Gastrocnemius medialis (tissue), 4 donors: ENCODE measurements around the gene MAIP1. TPM values are rescaled to one million over a fixed set of nuclear protein-coding genes. Genes with fewer than 3 reads are reported as not detected.

Experiments used
- ATAC-seq, 2 donors: fragments of 150-250 bp; one replicate each; pipeline ENCODE4 v1.9.1; 2016
- DNase-seq, 2 donors: peaks; one replicate each; pipeline ENCODE4 v3.0.0-alpha.2; 2019
- H3K27ac ChIP-seq, 4 donors: fragments of 200-600 bp; sonication (generic); 1 replicate in 1 of 4; 2 replicates in 3 of 4; pipeline ENCODE4 v1.5.1; 2016 to 2018; ENCODE audit warnings: mild to moderate bottlenecking in 2 of 4, moderate library complexity in 1 of 4
- H3K27me3 ChIP-seq, 3 donors: fragments of 200-600 bp; sonication (generic) in 2 of 3; 1 replicate in 1 of 3; 2 replicates in 2 of 3; pipeline versions ENCODE4 v1.5.1 to v1.6.0; 2016 to 2019; ENCODE audit warnings: mild to moderate bottlenecking in 1 of 3, moderate library complexity in 1 of 3
- H3K36me3 ChIP-seq, 2 donors: fragments of 200-600 bp; sonication (generic) in 1 of 2; one replicate each; pipeline ENCODE4 v1.5.1; 2017 to 2018
- H3K4me1 ChIP-seq, 2 donors: fragments of 200-600 bp; sonication (generic) in 1 of 2; one replicate each; pipeline ENCODE4 v1.5.1; 2016 to 2017; ENCODE audit warnings: mild to moderate bottlenecking in 2 of 2
- H3K4me3 ChIP-seq, 4 donors: fragments of 200-600 bp; sonication (generic) in 3 of 4; 1 replicate in 1 of 4; 2 replicates in 3 of 4; pipeline ENCODE4 v1.5.1; 2016 to 2019; ENCODE audit warnings: mild to moderate bottlenecking in 2 of 4
- H3K9me3 ChIP-seq, 3 donors: fragments of 200-600 bp; sonication (generic) in 2 of 3; 1 replicate in 1 of 3; 2 replicates in 2 of 3; pipeline ENCODE4 v1.5.1; 2016 to 2019
- POLR2A ChIP-seq, 2 donors: fragments of 450-650 bp; IDR thresholded peaks; one replicate each; pipeline ENCODE4 v1.6.1; 2017; ENCODE audit warnings: antibody characterized with exemption in 2 of 2, mild to moderate bottlenecking in 2 of 2, moderate library complexity in 2 of 2
- in situ Hi-C, 4 donors: fragments of 200-750 bp; cut with MboI; loops; one replicate each; pipeline versions ENCODE4 v1.15.0 to v1.8.0; 2017; ENCODE audit warnings: low sequenced_read_pairs in 4 of 4
- intact Hi-C: fragments of 100-400 bp; cut with DNase I; formaldehyde crosslinking; loops from one replicate; pipeline ENCODE4 v1.15.1; 2023; ENCODE audit warnings: low total_unique reads
- total RNA-seq, 4 donors: library from RNA; depleted of rRNA; stranded (reverse); fragments of >200 nt; gene quantifications; one replicate each; pipeline versions ENCODE4 v1.1.0 to v1.2.3, GENCODE V29; 2016
- TF ChIP-seq, protein P1 (sequence below), 5 experiments: fragments of 450-650 bp in 3 of 5; fragments of 200-600 bp in 2 of 5; sonication (generic) in 2 of 5; IDR thresholded peaks in 4 of 5; conservative IDR thresholded peaks in 1 of 5; 1 replicate in 4 of 5; 2 replicates in 1 of 5; pipeline ENCODE4 v1.5.1; 2016 to 2019; ENCODE audit warnings: antibody characterized with exemption in 5 of 5, mild to moderate bottlenecking in 3 of 5, moderate library complexity in 3 of 5

The MAIP1 gene
- total RNA-seq, 4 donors from 2014 or later: 21.9 to 40.2 (median 26.6) TPM

DNA sequence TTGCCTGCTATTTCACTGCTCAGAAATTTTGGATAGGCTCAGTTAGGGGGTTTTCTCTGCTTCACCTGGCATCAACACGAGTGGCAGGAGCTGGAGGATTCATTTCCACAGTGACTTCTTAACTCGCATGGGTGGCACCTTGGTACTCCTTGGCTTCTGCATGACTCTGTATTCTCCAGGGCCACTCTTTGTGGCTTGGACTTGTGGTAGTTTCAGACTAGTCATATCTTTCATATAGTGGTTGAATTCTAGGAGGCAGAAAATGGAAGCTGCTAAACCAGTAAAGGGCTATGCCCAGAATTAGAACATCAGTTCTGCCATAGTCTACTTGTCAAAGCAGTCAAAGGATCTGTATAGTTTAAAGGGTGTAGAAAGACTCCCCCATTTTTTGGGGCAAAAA, 6.8 kb downstream of the MAIP1 start:
- Histone ChIP-seq H3K27ac (no peak overlapping the region), H3K4me3 (no peak overlapping the region), H3K9me3 (no peaks in the 10 kb centered on the region), H3K36me3 (peaks cover 4 to 73% of the 10 kb centered on the region in 2 donors), H3K4me1 (peaks cover 9% of the 10 kb centered on the region in 2 donors), H3K27me3 (no peaks in the 10 kb centered on the region)
- in situ Hi-C loops (loop anchor here in 2 of 4 donors (25.0 kb wide), 2 partner anchors 725 to 750 kb away; no protein-coding TSS in a partner anchor), intact Hi-C loops (no loop called here)
- TF ChIP-seq POLR2A (IDR thresholded peaks at IDR 0.05): no peak
- TF ChIP-seq, protein P1, sequence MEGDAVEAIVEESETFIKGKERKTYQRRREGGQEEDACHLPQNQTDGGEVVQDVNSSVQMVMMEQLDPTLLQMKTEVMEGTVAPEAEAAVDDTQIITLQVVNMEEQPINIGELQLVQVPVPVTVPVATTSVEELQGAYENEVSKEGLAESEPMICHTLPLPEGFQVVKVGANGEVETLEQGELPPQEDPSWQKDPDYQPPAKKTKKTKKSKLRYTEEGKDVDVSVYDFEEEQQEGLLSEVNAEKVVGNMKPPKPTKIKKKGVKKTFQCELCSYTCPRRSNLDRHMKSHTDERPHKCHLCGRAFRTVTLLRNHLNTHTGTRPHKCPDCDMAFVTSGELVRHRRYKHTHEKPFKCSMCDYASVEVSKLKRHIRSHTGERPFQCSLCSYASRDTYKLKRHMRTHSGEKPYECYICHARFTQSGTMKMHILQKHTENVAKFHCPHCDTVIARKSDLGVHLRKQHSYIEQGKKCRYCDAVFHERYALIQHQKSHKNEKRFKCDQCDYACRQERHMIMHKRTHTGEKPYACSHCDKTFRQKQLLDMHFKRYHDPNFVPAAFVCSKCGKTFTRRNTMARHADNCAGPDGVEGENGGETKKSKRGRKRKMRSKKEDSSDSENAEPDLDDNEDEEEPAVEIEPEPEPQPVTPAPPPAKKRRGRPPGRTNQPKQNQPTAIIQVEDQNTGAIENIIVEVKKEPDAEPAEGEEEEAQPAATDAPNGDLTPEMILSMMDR (IDR thresholded peaks at IDR 0.05 in 4 of 5, conservative IDR thresholded peaks at IDR 0.05 in 1 of 5): no peak
- DNase-seq: no peak
- ATAC-seq: no peak

DNA sequence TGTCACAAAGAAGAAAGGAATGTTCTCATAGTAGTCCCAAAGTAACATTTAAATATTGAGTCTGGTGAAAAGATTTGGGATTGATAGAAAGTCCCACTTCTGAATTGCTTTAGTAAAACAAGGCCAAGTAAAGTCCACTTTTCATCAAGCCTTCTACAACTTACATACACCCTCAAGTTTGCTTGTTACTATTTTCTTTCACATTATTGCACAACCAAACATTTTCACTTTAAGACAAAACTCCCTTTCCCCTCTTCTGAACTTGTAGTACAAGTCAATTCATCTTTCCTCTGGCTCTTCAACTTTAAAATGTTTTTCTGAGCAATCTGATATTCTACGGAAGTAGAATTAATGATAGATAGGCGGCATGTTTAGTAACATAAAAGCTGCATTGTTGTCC, 11.0 kb downstream of the MAIP1 start:
- Histone ChIP-seq H3K27me3 (no peaks in the 10 kb centered on the region), H3K27ac (no peak overlapping the region), H3K4me1 (no peaks in the 10 kb centered on the region), H3K36me3 (peaks cover 4 to 47% of the 10 kb centered on the region in 2 donors), H3K4me3 (no peak overlapping the region), H3K9me3 (no peaks in the 10 kb centered on the region)
- ATAC-seq (no peak), DNase-seq (no peak)
- intact Hi-C loops: no loop called here
- TF ChIP-seq, protein P1 (IDR thresholded peaks at IDR 0.05 in 4 of 5, conservative IDR thresholded peaks at IDR 0.05 in 1 of 5): no peak
- no peak for TF ChIP-seq POLR2A (IDR thresholded peaks at IDR 0.05)
- in situ Hi-C loops: loop anchor here in 2 of 4 donors (25.0 kb wide), 2 partner anchors 721 to 746 kb away; no protein-coding TSS in a partner anchor

DNA sequence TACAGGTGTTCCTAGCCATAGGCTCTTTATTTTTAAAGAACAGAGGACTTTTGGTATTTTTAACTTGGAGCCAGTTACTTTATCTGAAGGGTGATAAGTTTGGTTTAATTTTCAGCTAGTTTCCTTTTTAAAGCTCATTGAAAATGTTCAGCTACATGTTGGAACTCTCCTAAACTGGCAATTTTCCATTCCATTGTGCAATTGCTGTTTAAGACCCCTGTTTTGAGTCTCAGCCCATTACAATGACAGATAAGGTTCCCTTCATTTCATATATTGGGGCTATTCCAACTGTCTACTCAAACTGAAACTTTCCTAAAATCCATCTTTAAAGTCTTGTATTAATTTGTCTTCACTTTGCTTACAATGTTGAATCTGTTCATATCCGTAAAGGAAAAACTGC, 11.6 kb downstream of the MAIP1 start:
- Histone ChIP-seq H3K36me3 (peaks cover 4 to 42% of the 10 kb centered on the region in 2 donors), H3K4me3 (no peak overlapping the region), H3K27ac (no peak overlapping the region), H3K9me3 (no peaks in the 10 kb centered on the region), H3K4me1 (no peaks in the 10 kb centered on the region), H3K27me3 (no peaks in the 10 kb centered on the region)
- ATAC-seq: no peak
- in situ Hi-C loops (loop anchor here in 2 of 4 donors (25.0 kb wide), 2 partner anchors 720 to 745 kb away; no protein-coding TSS in a partner anchor), intact Hi-C loops (no loop called here)
- TF ChIP-seq, protein P1 (IDR thresholded peaks at IDR 0.05 in 4 of 5, conservative IDR thresholded peaks at IDR 0.05 in 1 of 5): no peak
- TF ChIP-seq POLR2A (IDR thresholded peaks at IDR 0.05): no peak
- no peak for DNase-seq

DNA sequence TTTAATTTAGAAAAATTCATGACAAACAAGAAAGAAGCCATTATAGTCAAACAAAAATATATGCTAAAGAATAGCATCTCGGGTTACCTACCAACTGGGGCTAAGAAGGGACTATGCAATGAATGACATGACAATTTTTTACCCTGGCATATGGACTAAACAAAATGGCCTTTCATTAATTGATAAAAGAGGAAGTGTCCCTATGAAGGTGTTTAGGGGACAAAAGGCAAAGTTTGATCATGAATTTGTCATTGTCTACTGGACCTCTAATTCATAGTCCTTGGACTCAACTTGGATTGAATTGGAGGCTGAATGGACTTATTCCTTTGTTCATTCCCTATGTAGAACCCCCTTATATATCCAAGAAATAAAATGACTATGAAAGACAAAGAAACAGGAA, 12.7 kb downstream of the MAIP1 start:
- in situ Hi-C loops: loop anchor here in 2 of 4 donors (25.0 kb wide), 2 partner anchors 719 to 744 kb away; no protein-coding TSS in a partner anchor
- DNase-seq (no peak), ATAC-seq (no peak)
- intact Hi-C loops: no loop called here
- Histone ChIP-seq H3K4me3 (no peak overlapping the region), H3K9me3 (no peaks in the 10 kb centered on the region), H3K27ac (no peak overlapping the region), H3K36me3 (peaks cover 4 to 33% of the 10 kb centered on the region in 2 donors), H3K27me3 (no peaks in the 10 kb centered on the region), H3K4me1 (no peaks in the 10 kb centered on the region)
- TF ChIP-seq POLR2A (IDR thresholded peaks at IDR 0.05): no peak
- TF ChIP-seq, protein P1 (IDR thresholded peaks at IDR 0.05 in 4 of 5, conservative IDR thresholded peaks at IDR 0.05 in 1 of 5): no peak
